Dermis microvascular lymphatic vessel endothelial cell (primary cell): ENCODE measurements around the gene LIMK1. TPM values are rescaled to one million over a fixed set of nuclear protein-coding genes. Genes with fewer than 3 reads are reported as not detected.

Experiments used
- total RNA-seq: library from RNA; depleted of rRNA; stranded (reverse); fragments of >200 nt; gene quantifications from 2 replicates; pipeline ENCODE4 v1.2.1, GENCODE V29; 2014

The LIMK1 gene
- total RNA-seq, 1 donor from 2014 or later: 13.9 TPM

Other genes starting within 250 kb of the LIMK1 start
- 0.90 and 1.0 TPM in 2 replicates for gene METTL27, start 241.3 kb upstream of the LIMK1 start, total RNA-seq
- not detected in 2 replicates for gene TMEM270, start 222.6 kb upstream of the LIMK1 start, total RNA-seq
- 6.2 and 31.0 TPM in 2 replicates for gene ELN, start 55.6 kb upstream of the LIMK1 start, total RNA-seq
- gene EIF4H, start 90.6 kb downstream of the LIMK1 start, total RNA-seq: 390 and 404 TPM in 2 replicates
- 0.77 and 0.89 TPM in 2 replicates for gene LAT2, start 126.2 kb downstream of the LIMK1 start, total RNA-seq
- 21.1 and 22.3 TPM in 2 replicates for gene RFC2, start 170.6 kb downstream of the LIMK1 start, total RNA-seq
- 28.8 and 31.5 TPM in 2 replicates for gene CLIP2, start 205.6 kb downstream of the LIMK1 start, total RNA-seq